HepG2 (cell line): Measurements from ENCODE around the gene CD83. TPM values are rescaled to one million over a fixed set of nuclear protein-coding genes. Genes with fewer than 3 reads are reported as not detected.

Experiments used
- BCLAF1 ChIP-seq: fragments of 450-650 bp; IDR thresholded peaks from 2 replicates; pipeline ENCODE4 v1.6.1; 2017; ENCODE audit warnings: mild to moderate bottlenecking
- BRD4 ChIP-seq: sonication (generic); formaldehyde crosslinking; IDR thresholded peaks from 2 replicates; pipeline ENCODE4 v1.4.0; 2020; ENCODE audit warnings: missing genetic modification reagents
- MXD3 ChIP-seq: IDR thresholded peaks from 2 replicates; pipeline ENCODE4 v1.6.1; 2016; ENCODE audit warnings: mild to moderate bottlenecking, missing biosample characterization, missing genetic modification reagents
- NR1H2 ChIP-seq: sonication (generic); formaldehyde crosslinking; IDR thresholded peaks from 2 replicates; pipeline ENCODE4 v1.8.1; 2022; ENCODE audit warnings: low read depth, missing genetic modification reagents, borderline replicate concordance
- PATZ1 ChIP-seq: sonication (generic); formaldehyde crosslinking; IDR thresholded peaks from 2 replicates; pipeline ENCODE4 v1.4.0; 2020; ENCODE audit warnings: missing genetic modification reagents
- SUZ12 ChIP-seq: fragments of 150-350 bp; IDR thresholded peaks from 2 replicates; pipeline ENCODE4 v1.6.1; 2014; ENCODE audit warnings: low read depth, low read length
- TCF12 ChIP-seq, 2 experiments: fragments of 450-650 bp in 1 of 2; sonication (generic) in 1 of 2; formaldehyde crosslinking in 1 of 2; IDR thresholded peaks; 2 replicates each; pipeline versions ENCODE4 v1.6.1 to v1.8.0; 2017 to 2022; ENCODE audit warnings: antibody characterized with exemption in 1 of 2, mild to moderate bottlenecking in 1 of 2, missing genetic modification reagents in 1 of 2, moderate library complexity in 1 of 2
- ZBTB7A ChIP-seq: sonication (generic); formaldehyde crosslinking; IDR thresholded peaks from 2 replicates; pipeline ENCODE4 v1.8.0; 2022; ENCODE audit warnings: mild to moderate bottlenecking, missing genetic modification reagents
- ZNF451 ChIP-seq: sonication (generic); formaldehyde crosslinking; IDR thresholded peaks from 2 replicates; pipeline ENCODE4 v1.5.0; 2020; ENCODE audit warnings: mild to moderate bottlenecking, missing genetic modification reagents
- ZNF710 ChIP-seq: sonication (generic); formaldehyde crosslinking; IDR thresholded peaks from 2 replicates; pipeline ENCODE4 v1.5.0; 2020; ENCODE audit warnings: mild to moderate bottlenecking, missing genetic modification reagents, borderline replicate concordance
- ZNF746 ChIP-seq: sonication (generic); formaldehyde crosslinking; IDR thresholded peaks from 2 replicates; pipeline ENCODE4 v1.8.0; 2022; ENCODE audit warnings: mild to moderate bottlenecking, missing genetic modification reagents
- polyA plus RNA-seq, 8 experiments: library from polyadenylated mRNA; depleted of rRNA in 3 of 8; stranded (reverse) in 7 of 8; unstranded in 1 of 8; fragments of >200 nt; fragmentation: Illumina TruSeq in 4 of 8; extraction: Trizol in 4 of 8; gene quantifications; 2 replicates each; pipeline versions ENCODE4 v1.2.1 to v1.2.3, GENCODE V29; 2011 to 2016; ENCODE audit warnings: low read depth in 4 of 8, missing spikeins in 1 of 8, mixed read lengths in 1 of 8; ENCODE audit not compliant: insufficient read depth in 1 of 8
- total RNA-seq, 5 experiments: library from RNA; depleted of rRNA; stranded (reverse); fragments of >200 nt; fragmentation: Illumina TruSeq; extraction: Trizol; gene quantifications; 2 replicates each; pipeline ENCODE4 v1.2.3, GENCODE V29; 2016; ENCODE audit warnings: low read depth in 1 of 5

Gene CD83
- total and polyA plus RNA-seq, 2 of the 13 experiments (the other 11 are each of a cell fraction or from before 2014, with no cell fraction given): 0.46 to 2.3 TPM

- TF ChIP-seq BCLAF1 (no peak), MXD3 (CRISPR knock-in tag) (peak; percentile 68; the same call in 1 of the 2 replicates), BRD4 (0 out of 2 replicates have a peak, but pooled peaks have one; percentile 51), NR1H2 (CRISPR knock-in tag) (0 out of 2 replicates have a peak, but pooled peaks have one; percentile 64), ZNF710 (CRISPR knock-in tag) (no peak), ZNF746 (peak; percentile 18; the same call in 1 of the 2 replicates), TCF12 (IDR thresholded peaks at IDR 0.05) (no peak), TCF12 (CRISPR knock-in tag; IDR thresholded peaks at IDR 0.05) (no peak), PATZ1 (CRISPR knock-in tag) (peak; percentile 36; the same call in 1 of the 2 replicates), ZNF451 (CRISPR knock-in tag) (no peak), ZBTB7A (peak; percentile 51; the same call in 1 of the 2 replicates), SUZ12 (no peak)
Observed at GRCh38 chr6:14117158-14118090, at the start of gene CD83 (continued).
